Measurements from ENCODE around the gene RRP8.

The RRP8 gene

DNA sequence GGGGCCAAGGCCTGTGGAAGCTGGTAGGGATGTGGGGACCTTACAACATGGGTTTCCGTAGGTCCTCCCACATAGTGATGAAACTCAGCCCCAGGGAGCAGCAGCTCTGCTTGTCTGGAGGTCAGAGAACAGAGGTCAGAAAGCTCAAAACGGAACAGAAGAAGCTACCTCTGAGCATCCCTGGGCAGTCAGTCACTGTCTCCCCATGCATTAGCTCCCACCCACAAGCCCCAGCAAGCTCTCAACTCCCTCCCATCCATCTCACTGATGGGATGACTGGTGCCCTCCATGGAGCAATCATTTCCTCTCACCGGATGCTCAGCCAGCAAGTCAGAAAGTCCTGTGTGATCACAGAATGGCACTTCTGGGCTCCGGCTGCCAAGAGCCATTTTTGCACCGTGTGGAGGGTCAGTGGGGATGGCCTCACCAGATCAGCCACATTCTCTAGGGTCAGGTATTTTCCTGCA, 13.9 kb upstream of the RRP8 start:
- DNase-seq (ENCODE audit: low read depth): no peak

GRCh38 chr11:6616596-6617250, 13.3 kb upstream of the RRP8 start:
- DNase-seq (ENCODE audit: low read depth): no peak

DNA sequence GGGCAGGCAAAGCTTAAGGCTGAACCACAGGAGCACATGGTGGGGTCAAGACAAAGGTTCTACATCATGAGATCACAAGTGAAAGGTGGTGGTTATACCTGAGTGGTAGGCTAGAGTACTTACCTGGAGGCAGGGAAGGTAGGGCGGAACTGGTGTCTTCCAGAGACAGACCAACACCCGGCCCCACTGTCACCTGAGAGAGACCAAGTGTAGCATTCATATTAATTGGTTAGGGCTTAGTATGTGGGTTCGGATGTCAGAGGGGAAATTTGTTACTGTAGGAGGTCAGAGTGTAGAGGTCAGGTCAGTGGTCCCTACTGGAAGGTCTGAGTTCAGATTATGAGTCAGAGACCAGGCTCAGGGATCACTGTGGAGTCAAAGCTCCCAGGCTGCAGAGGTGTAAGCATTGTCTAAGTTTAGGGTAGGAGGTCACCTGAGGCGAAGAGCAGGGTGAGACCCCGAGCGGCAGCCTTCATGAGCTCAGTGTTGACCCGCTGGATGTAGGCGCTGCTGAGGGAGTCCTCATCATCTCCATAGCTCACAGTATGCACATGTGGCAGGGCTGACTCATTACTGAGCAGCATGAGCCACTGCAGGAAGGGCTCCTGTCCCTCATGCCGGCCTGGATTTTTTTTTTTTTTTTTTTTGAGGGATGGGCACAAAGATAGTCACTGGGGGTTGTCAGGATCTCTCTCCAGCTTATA, 12.6 kb upstream of the RRP8 start:
- DNase-seq (ENCODE audit: low read depth): no peak

GRCh38 chr11:6615046-6615445, 11.6 kb upstream of the RRP8 start:
- DNase-seq (ENCODE audit: low read depth): no peak

DNA sequence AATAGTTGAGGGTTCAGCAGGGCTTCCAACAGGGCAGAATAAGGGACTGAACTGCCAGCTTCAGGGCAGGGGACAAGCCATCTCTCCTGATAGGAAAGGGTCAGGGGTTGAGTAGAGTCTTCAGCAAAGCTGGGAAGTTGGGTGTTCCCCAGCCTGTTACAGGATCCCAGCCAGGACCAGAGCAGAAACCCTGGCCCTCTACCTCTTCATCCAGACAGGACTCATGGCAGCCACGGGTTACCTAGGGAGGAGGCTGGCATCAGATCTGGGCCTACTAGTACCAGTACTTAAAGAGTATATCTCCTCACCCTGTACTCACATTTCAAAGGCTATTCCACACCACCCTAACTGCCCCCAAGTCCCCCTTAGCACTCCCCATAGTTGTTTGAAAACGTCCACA, 11.0 kb upstream of the RRP8 start:
- no peak for DNase-seq (ENCODE audit: low read depth)

DNA sequence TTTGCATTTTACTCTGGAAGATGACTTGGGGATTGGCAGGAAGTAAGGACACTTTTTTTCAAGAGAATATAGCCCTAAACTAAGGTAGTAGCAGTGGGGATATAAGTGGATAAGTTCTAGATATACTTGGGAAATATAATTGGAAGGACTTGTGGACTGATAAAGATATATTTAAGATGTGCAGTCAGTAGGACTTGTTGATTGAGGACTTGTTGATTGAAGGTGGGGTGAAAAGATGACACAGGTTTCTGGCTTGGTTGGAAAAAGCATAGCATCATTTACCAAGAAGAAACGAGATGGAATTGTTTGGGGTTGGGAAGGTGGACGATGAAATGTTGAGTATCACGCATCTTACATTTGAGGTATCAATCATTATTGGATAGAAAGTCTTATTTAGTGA, 10.1 kb upstream of the RRP8 start:
- no peak for DNase-seq (ENCODE audit: low read depth)

GRCh38 chr11:6612213-6613041, 9.0 kb upstream of the RRP8 start, which contains the start of gene TAF10:
Gene TAF10, minus strand, starts transcription at chr11:6612216. Its CDS starts 27 bp downstream, at chr11:6612189.
- no peak for DNase-seq (ENCODE audit: low read depth)

DNA sequence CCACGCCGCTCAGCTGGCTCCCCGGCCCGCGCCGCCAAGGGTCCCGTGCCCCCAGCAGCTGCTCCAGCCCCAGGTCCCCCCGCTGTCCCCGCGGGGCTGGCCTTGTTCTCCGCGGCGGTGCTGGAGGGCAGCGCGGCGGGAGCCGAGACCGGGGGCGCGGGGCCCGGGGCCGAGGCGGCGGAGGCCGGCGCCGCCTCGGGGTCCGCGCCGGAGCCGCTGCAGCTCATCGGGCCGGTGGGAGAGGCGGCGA, 8.5 kb upstream of the RRP8 start:
- DNase-seq (ENCODE audit: low read depth): no peak

- DNase-seq (ENCODE audit: low read depth): no peak
Measured at GRCh38 chr11:6611092-6611962, 7.9 kb upstream of the RRP8 start.

DNA sequence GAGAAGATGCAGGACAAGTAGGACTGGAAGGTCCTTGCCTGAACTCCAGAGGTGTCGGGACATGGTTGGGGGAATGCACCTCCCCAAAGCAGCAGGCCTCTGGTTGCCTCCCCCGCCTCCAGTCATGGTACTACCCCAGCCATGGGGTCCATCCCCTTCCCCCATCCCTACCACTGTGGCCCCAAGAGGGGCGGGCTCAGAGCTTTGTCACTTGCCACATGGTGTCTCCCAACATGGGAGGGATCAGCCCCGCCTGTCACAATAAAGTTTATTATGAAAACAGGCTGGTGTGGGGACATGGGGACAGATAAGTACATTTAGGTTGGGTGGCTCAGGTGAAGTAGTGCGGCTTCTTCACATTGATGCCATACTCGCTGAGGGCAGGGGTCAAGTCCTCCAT, 7.2 kb upstream of the RRP8 start:
- DNase-seq (ENCODE audit: low read depth): no peak

- DNase-seq (ENCODE audit: low read depth): no peak
Measured at GRCh38 chr11:6609502-6610015, 6.1 kb upstream of the RRP8 start.

- no peak for DNase-seq (ENCODE audit: low read depth)
Measured at GRCh38 chr11:6608726-6609501, 5.5 kb upstream of the RRP8 start.

DNA sequence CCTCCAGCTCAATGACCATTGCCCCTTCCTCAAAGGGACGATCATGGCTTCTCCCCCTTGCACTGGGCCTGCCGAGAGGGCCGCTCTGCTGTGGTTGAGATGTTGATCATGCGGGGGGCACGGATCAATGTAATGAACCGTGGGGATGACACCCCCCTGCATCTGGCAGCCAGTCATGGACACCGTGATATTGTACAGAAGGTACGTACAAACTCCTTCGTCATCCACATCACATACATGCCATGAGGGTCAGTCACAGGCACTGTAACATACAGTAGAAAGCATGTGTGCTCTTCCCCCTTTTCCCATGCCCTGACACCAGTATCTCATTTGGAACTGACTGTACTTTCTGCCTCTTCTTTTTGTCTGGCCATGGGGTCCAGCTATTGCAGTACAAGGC, 4.6 kb upstream of the RRP8 start:
- no peak for DNase-seq (ENCODE audit: low read depth)

DNA sequence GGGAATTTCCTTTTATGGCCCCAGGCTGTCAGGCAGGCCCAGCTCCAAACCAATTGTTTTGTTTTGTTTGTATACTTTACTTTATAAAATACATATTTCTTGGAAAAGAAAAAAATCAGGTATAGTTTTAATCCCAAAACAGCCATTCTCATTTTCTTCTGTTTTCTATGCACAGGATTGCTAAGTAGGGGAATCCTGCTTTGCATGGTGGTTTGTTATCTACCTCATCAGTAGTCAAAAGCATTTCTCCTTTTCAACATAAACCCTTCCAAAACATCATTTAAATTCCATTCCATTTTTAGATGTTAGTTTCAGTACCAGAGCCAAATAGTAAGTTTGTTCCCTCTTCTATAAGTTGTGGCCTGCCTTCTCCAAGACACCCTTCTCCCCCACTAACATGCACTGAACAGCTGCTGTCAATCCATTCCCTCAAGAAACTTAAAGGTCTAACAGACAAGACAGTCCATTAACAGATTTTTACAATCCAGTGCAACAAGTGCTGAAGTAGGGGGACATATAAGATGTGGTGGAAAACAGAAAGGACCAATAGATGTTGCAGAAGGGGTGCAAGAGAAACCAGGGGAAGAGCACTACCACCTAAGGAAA, 3.9 kb upstream of the RRP8 start:
- DNase-seq (ENCODE audit: low read depth): no peak

DNA sequence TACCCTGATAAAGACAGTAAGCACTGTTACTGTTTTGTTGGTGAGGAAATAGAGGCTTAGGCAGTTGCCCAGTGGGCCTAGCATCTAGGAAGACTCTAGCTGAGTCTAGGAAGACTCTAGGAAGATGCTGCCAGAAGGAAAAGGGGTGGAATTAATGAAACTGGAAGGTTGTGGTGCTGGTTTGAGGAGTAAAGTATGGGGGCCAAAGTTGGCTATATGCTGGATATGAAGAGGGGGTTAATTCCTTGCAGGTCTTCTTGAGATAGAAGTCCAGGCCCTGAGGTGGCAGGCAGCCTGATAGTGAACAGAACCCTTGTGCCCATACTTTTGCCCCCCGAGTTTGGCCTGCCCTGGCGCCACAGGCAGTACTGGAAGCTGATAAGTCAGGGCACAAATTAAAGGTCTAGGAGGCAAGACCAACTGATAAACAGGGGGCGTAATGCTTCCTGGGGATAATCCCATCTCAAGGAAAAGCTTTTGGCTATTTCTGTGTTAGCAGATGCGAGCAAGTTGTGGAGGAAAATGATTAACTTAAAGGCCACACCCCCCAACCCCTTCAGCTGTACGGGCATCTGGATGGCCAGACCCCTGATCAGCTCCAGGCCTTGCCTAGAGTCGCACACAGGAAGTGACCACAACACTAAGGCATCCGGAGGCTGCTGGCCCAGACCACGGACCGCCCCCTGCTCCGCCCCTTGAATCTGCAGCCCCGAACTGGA, 3.2 kb upstream of the RRP8 start:
- peak; percentile 84 for DNase-seq (ENCODE audit: low read depth)

GRCh38 chr11:6604790-6605189, 1.4 kb upstream of the RRP8 start:
- DNase-seq (ENCODE audit: low read depth): no peak

- no peak for DNase-seq (ENCODE audit: low read depth)
Measured at GRCh38 chr11:6604081-6604626, 738 bp upstream of the RRP8 start.

- DNase-seq (ENCODE audit: low read depth): no peak
Measured at GRCh38 chr11:6602096-6602940, 1.1 kb downstream of the RRP8 start.

DNA sequence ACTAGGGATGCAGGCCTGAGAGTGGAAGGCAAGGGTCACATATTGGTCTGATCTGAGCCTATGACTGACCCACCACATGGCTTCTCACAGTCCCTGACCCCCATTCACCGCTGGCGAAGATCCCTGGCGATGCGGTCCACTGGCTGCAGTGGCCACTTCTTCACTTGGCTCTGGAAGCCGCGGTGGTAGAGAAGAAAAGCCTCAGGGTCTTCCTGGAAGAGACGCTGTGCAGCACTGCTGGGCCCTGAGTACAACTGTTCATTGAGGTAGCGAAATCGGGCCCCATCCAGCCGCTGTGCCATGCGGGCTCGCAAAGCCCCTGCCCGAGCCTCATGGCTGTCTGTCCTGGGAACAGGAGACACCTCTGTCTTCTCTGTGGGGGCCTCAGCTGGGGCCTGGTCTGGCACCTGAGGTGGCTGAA, 2.4 kb downstream of the RRP8 start:
- DNase-seq (ENCODE audit: low read depth): no peak
